HL-60 (cell line): ENCODE results near the gene EFHC1.

ENCODE experiments used
- POLR2AphosphoS5 ChIP-seq: IDR thresholded peaks from 2 replicates; pipeline ENCODE4 v1.6.1; 2012; ENCODE audit warnings: low read depth
- SPI1 ChIP-seq: IDR thresholded peaks from 2 replicates; pipeline ENCODE4 v1.6.1; 2012; ENCODE audit warnings: low read depth, mild to moderate bottlenecking, borderline replicate concordance
- TF ChIP-seq, protein P1 (sequence below): IDR thresholded peaks from one replicate; pipeline ENCODE4 v1.5.1; 2011; ENCODE audit warnings: low read length, control low read depth, inconsistent platforms; ENCODE audit not compliant: insufficient read depth

DNA sequence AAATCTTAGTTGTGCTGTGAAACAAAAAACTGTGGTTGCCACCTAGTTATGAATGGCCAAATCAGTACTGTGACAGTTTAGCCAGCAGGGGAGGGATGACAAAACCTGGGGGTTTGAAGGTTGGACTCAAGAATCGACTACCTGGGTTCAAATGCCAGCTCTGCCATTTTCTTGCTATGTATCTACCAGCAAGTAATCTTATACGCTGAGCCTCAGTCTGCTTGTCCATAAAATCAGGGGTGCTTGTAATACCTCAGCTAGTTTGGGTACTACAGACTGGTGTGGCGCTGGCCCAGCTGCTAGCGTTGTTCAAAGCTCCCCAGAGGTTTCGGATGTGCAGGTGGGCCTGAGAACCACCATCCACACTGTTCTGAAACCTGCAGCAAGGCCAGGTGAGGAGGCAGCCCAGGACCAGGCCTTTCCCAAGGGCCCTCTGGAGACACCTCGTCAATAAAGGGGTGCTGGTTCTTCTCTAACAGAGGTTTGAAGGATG is 116.3 kb downstream of the EFHC1 start:
- TF ChIP-seq, protein P1, sequence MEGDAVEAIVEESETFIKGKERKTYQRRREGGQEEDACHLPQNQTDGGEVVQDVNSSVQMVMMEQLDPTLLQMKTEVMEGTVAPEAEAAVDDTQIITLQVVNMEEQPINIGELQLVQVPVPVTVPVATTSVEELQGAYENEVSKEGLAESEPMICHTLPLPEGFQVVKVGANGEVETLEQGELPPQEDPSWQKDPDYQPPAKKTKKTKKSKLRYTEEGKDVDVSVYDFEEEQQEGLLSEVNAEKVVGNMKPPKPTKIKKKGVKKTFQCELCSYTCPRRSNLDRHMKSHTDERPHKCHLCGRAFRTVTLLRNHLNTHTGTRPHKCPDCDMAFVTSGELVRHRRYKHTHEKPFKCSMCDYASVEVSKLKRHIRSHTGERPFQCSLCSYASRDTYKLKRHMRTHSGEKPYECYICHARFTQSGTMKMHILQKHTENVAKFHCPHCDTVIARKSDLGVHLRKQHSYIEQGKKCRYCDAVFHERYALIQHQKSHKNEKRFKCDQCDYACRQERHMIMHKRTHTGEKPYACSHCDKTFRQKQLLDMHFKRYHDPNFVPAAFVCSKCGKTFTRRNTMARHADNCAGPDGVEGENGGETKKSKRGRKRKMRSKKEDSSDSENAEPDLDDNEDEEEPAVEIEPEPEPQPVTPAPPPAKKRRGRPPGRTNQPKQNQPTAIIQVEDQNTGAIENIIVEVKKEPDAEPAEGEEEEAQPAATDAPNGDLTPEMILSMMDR, result no peak
- TF ChIP-seq SPI1 (no peak), POLR2AphosphoS5 (no peak)
